Mesenchymal stem cell (in vitro differentiated cells and primary cell): Measurements from ENCODE around the gene TACSTD2.

Source experiments
- DNase-seq: peaks from one replicate; pipeline ENCODE4 v3.0.0-alpha.2; 2013
- H2AFZ ChIP-seq: one replicate; pipeline ENCODE4 v1.6.1; 2013; ENCODE audit warnings: low read depth, mild to moderate bottlenecking, control low read depth, inconsistent platforms, low read length, moderate library complexity
- H2AK5ac ChIP-seq: 2 replicates; pipeline ENCODE4 v1.6.1; 2013; ENCODE audit warnings: low read length, moderate library complexity, mild to moderate bottlenecking, inconsistent platforms; ENCODE audit not compliant: severe bottlenecking
- H2BK120ac ChIP-seq: one replicate; pipeline ENCODE4 v1.6.1; 2013; ENCODE audit warnings: low read depth, mild to moderate bottlenecking, inconsistent platforms, low read length, moderate library complexity
- H2BK12ac ChIP-seq, 2 experiments: one replicate each; pipeline ENCODE4 v1.6.1; 2013; ENCODE audit warnings: inconsistent platforms in 2 of 2, low read length in 2 of 2, mild to moderate bottlenecking in 2 of 2, moderate library complexity in 2 of 2, control low read depth in 1 of 2
- H2BK15ac ChIP-seq: one replicate; pipeline ENCODE4 v1.6.1; 2013; ENCODE audit warnings: mild to moderate bottlenecking, low read depth, inconsistent platforms; ENCODE audit not compliant: poor library complexity, severe bottlenecking
- H2BK5ac ChIP-seq: 2 replicates; pipeline ENCODE4 v1.6.1; 2013; ENCODE audit warnings: low read depth, mild to moderate bottlenecking, low read length, control low read depth, inconsistent platforms; ENCODE audit not compliant: poor library complexity, severe bottlenecking
- H3K14ac ChIP-seq, 2 experiments: one replicate each; pipeline ENCODE4 v1.6.1; 2013; ENCODE audit warnings: inconsistent platforms in 2 of 2, low read length in 2 of 2, control low read depth in 1 of 2, mild to moderate bottlenecking in 1 of 2, moderate library complexity in 1 of 2
- H3K18ac ChIP-seq, 2 experiments: one replicate each; pipeline ENCODE4 v1.6.1; 2013; ENCODE audit warnings: inconsistent platforms in 2 of 2, low read length in 2 of 2, control low read depth in 1 of 2, low read depth in 1 of 2, mild to moderate bottlenecking in 1 of 2
- H3K23ac ChIP-seq, 2 experiments: one replicate each; pipeline ENCODE4 v1.6.1; 2013; ENCODE audit warnings: inconsistent platforms in 2 of 2, low read length in 2 of 2, mild to moderate bottlenecking in 2 of 2, moderate library complexity in 2 of 2, control low read depth in 1 of 2
- H3K27ac ChIP-seq: 2 replicates; pipeline ENCODE4 v1.5.1; 2013; ENCODE audit warnings: mild to moderate bottlenecking, moderate library complexity, low read length, control low read depth, inconsistent platforms; ENCODE audit not compliant: poor library complexity, severe bottlenecking
- H3K27me3 ChIP-seq, 2 experiments: 2 replicates each; pipeline versions ENCODE4 v1.6.1 to v1.7.0; 2013; ENCODE audit warnings: low read length in 2 of 2, mild to moderate bottlenecking in 2 of 2, moderate library complexity in 2 of 2, control low read depth in 1 of 2, inconsistent platforms in 1 of 2; ENCODE audit not compliant: control insufficient read depth in 1 of 2, insufficient read depth in 1 of 2
- H3K36me3 ChIP-seq, 2 experiments: 2 replicates each; pipeline versions ENCODE4 v1.6.1 to v1.7.0; 2013; ENCODE audit warnings: low read length in 2 of 2, control low read depth in 1 of 2, inconsistent platforms in 1 of 2, low read depth in 1 of 2, mild to moderate bottlenecking in 1 of 2; ENCODE audit not compliant: insufficient read depth in 2 of 2, control insufficient read depth in 1 of 2
- H3K4ac ChIP-seq, 2 experiments: one replicate each; pipeline ENCODE4 v1.6.1; 2013; ENCODE audit warnings: inconsistent platforms in 2 of 2, low read length in 2 of 2, mild to moderate bottlenecking in 2 of 2, moderate library complexity in 2 of 2, control low read depth in 1 of 2, low read depth in 1 of 2
- H3K4me1 ChIP-seq: 2 replicates; pipeline ENCODE4 v1.6.1; 2013; ENCODE audit warnings: low read depth, low read length, control low read depth; ENCODE audit not compliant: control insufficient read depth, insufficient read depth
- H3K4me2 ChIP-seq: 2 replicates; pipeline ENCODE4 v1.6.1; 2013; ENCODE audit warnings: low read length, mild to moderate bottlenecking, inconsistent platforms; ENCODE audit not compliant: poor library complexity, severe bottlenecking
- H3K4me3 ChIP-seq, 2 experiments: 2 replicates each; pipeline versions ENCODE4 v1.5.1 to v1.7.0; 2013; ENCODE audit warnings: low read length in 2 of 2, mild to moderate bottlenecking in 2 of 2, control low read depth in 1 of 2, low read depth in 1 of 2; ENCODE audit not compliant: insufficient read depth in 1 of 2
- H3K79me1 ChIP-seq: replicated peaks from 2 replicates; pipeline ENCODE4 v1.6.1; 2013; ENCODE audit warnings: mild to moderate bottlenecking, control low read depth, low read length, inconsistent platforms; ENCODE audit not compliant: poor library complexity, severe bottlenecking
- H3K9ac ChIP-seq: 2 replicates; pipeline ENCODE4 v1.7.0; 2013; ENCODE audit warnings: mild to moderate bottlenecking, low read length, moderate library complexity
- H3K9me3 ChIP-seq: 2 replicates; pipeline ENCODE4 v1.7.0; 2013; ENCODE audit warnings: mild to moderate bottlenecking, low read length; ENCODE audit not compliant: control insufficient read depth
- H4K8ac ChIP-seq: one replicate; pipeline ENCODE4 v1.6.1; 2013; ENCODE audit warnings: inconsistent platforms, mild to moderate bottlenecking, low read length, moderate library complexity
- H4K91ac ChIP-seq: one replicate; pipeline ENCODE4 v1.6.1; 2013; ENCODE audit warnings: mild to moderate bottlenecking, low read length, inconsistent platforms
- WGBS: methylation state at CpG from one replicate; pipeline ENCODE4 v1.1.7; 2013; ENCODE audit warnings: mixed read lengths; 5-methylcytosine and 5-hydroxymethylcytosine counted together

Gene TACSTD2

GRCh38 chr1:58590019-58590418 lies 13.0 kb upstream of the TACSTD2 start:
- no peak overlapping the region for H3K9ac ChIP-seq
- H4K8ac ChIP-seq, result no peak overlapping the region
- H2BK12ac ChIP-seq, result no peak overlapping the region
- no peak overlapping the region for H3K4ac ChIP-seq
- H3K27me3 ChIP-seq, result no peaks in the 10 kb centered on the region
- H3K4me1 ChIP-seq, result peaks cover 20% of the 10 kb centered on the region
- H2AFZ ChIP-seq, result no peak overlapping the region
- no peak overlapping the region for H3K18ac ChIP-seq
- no peak overlapping the region for H3K14ac ChIP-seq
- H3K79me1 ChIP-seq, result no peaks in the 10 kb centered on the region
- H2BK15ac ChIP-seq, result no peak overlapping the region
- no peaks in the 10 kb centered on the region for H3K36me3 ChIP-seq
- peak overlapping the region; percentile 71 for H2AK5ac ChIP-seq
- H3K4me2 ChIP-seq, result no peak overlapping the region
- H2BK120ac ChIP-seq, result no peak overlapping the region
- DNase-seq, result no peak
- H3K4me3 ChIP-seq, result no peak overlapping the region
- no peak overlapping the region for H4K91ac ChIP-seq
- no peak overlapping the region for H2BK5ac ChIP-seq
- H3K23ac ChIP-seq, result no peak overlapping the region
- H3K9me3 ChIP-seq, result no peaks in the 10 kb centered on the region
- H3K27ac ChIP-seq, result no peak overlapping the region

- Histone ChIP-seq H3K9me3 (no peaks in the 10 kb centered on the region), H3K18ac (no peak overlapping the region), H3K9ac (no peak overlapping the region), H3K4me3 (no peak overlapping the region), H3K27me3 (no peaks in the 10 kb centered on the region), H4K91ac (no peak overlapping the region), H3K14ac (no peak overlapping the region), H3K4ac (no peak overlapping the region), H2AFZ (no peak overlapping the region), H3K36me3 (no peaks in the 10 kb centered on the region), H2AK5ac (peak overlapping the region; percentile 88), H3K4me1 (peaks cover 23% of the 10 kb centered on the region), H2BK12ac (no peak overlapping the region), H3K4me2 (no peak overlapping the region), H2BK5ac (no peak overlapping the region), H3K79me1 (no peaks in the 10 kb centered on the region), H3K23ac (no peak overlapping the region), H4K8ac (no peak overlapping the region), H2BK15ac (no peak overlapping the region), H2BK120ac (no peak overlapping the region), H3K27ac (no peak overlapping the region)
- 94% methylated on average over 3 of the region's 5 CpGs for WGBS
- DNase-seq, result no peak
Measured at GRCh38 chr1:58588396-58588795, 11.3 kb upstream of the TACSTD2 start.

GRCh38 chr1:58587667-58588066 lies 10.6 kb upstream of the TACSTD2 start:
- Histone ChIP-seq H3K79me1 (no peaks in the 10 kb centered on the region), H3K4me3 (no peak overlapping the region), H3K4me1 (peaks cover 23% of the 10 kb centered on the region), H2AK5ac (no peak overlapping the region), H3K4me2 (no peak overlapping the region), H2BK5ac (no peak overlapping the region), H3K14ac (no peak overlapping the region), H3K36me3 (no peaks in the 10 kb centered on the region), H2BK15ac (no peak overlapping the region), H3K27me3 (no peaks in the 10 kb centered on the region), H2BK12ac (no peak overlapping the region), H3K18ac (no peak overlapping the region), H3K23ac (no peak overlapping the region), H3K9ac (no peak overlapping the region), H3K27ac (no peak overlapping the region), H2BK120ac (no peak overlapping the region), H2AFZ (no peak overlapping the region), H4K91ac (no peak overlapping the region), H4K8ac (no peak overlapping the region), H3K4ac (no peak overlapping the region), H3K9me3 (no peaks in the 10 kb centered on the region)
- WGBS, result 100% methylated on average over 1 of the region's 2 CpGs
- no peak for DNase-seq

GRCh38 chr1:58586271-58586670 lies 9.2 kb upstream of the TACSTD2 start:
- Histone ChIP-seq H3K4me3 (no peak overlapping the region), H2BK15ac (no peak overlapping the region), H3K18ac (peak overlapping the region in 1 of 2 experiments; percentile 58), H2AFZ (no peak overlapping the region), H3K27ac (no peak overlapping the region), H2BK12ac (peak overlapping the region; percentile 82 to 85), H3K36me3 (no peaks in the 10 kb centered on the region), H3K23ac (no peak overlapping the region), H2BK120ac (no peak overlapping the region), H3K79me1 (no peaks in the 10 kb centered on the region), H2BK5ac (no peak overlapping the region), H4K8ac (no peak overlapping the region), H3K27me3 (no peaks in the 10 kb centered on the region), H3K4me2 (no peak overlapping the region), H3K14ac (no peak overlapping the region), H3K4me1 (peaks cover 20% of the 10 kb centered on the region), H3K4ac (peak overlapping the region; percentile 2 to 46), H3K9me3 (no peaks in the 10 kb centered on the region), H2AK5ac (peak overlapping the region; percentile 70), H4K91ac (no peak overlapping the region), H3K9ac (no peak overlapping the region)
- 79% methylated on average over 2 of the region's 4 CpGs for WGBS
- no peak for DNase-seq
